Measurements from ENCODE around the gene ACSL1.

Gene ACSL1

GRCh38 chr4:184763150-184763780, 62.5 kb downstream of the ACSL1 start:
- no peak overlapping the region for H3K27ac ChIP-seq (ENCODE audit: low read depth, low read length)
- H3K4me3 ChIP-seq (ENCODE audit: low read depth in 1 of 2, low read length in 2 of 2): no peak overlapping the region
- H3K4me1 ChIP-seq (ENCODE audit: insufficient read depth, low read length): peaks cover 17% of the 10 kb centered on the region
- H3K27me3 ChIP-seq (ENCODE audit: control insufficient read depth in 1 of 2, insufficient read depth in 2 of 2, low read length in 2 of 2): no peaks in the 10 kb centered on the region
- H3K36me3 ChIP-seq (ENCODE audit: insufficient read depth, low read length): peaks cover 51% of the 10 kb centered on the region
- no peaks in the 10 kb centered on the region for H3K9me3 ChIP-seq (ENCODE audit: low read length)
- no peak overlapping the region for H3K9ac ChIP-seq (ENCODE audit: low read length)

- Histone ChIP-seq H3K9ac (ENCODE audit: low read length) (no peak overlapping the region), H3K36me3 (ENCODE audit: insufficient read depth, low read length) (peaks cover 44% of the 10 kb centered on the region), H3K27me3 (ENCODE audit: control insufficient read depth in 1 of 2, insufficient read depth in 2 of 2, low read length in 2 of 2) (no peaks in the 10 kb centered on the region), H3K4me3 (ENCODE audit: low read depth in 1 of 2, low read length in 2 of 2) (no peak overlapping the region), H3K4me1 (ENCODE audit: insufficient read depth, low read length) (peaks cover 17% of the 10 kb centered on the region), H3K27ac (ENCODE audit: low read depth, low read length) (no peak overlapping the region), H3K9me3 (ENCODE audit: low read length) (no peaks in the 10 kb centered on the region)
These were observed 63.7 kb downstream of the ACSL1 start for GRCh38 chr4:184762100-184762499.

GRCh38 chr4:184760681-184761080, 65.1 kb downstream of the ACSL1 start:
- H3K4me1 ChIP-seq (ENCODE audit: insufficient read depth, low read length): peaks cover 17% of the 10 kb centered on the region
- peaks cover 40% of the 10 kb centered on the region for H3K36me3 ChIP-seq (ENCODE audit: insufficient read depth, low read length)
- H3K9me3 ChIP-seq (ENCODE audit: low read length): no peaks in the 10 kb centered on the region
- H3K27me3 ChIP-seq (ENCODE audit: control insufficient read depth in 1 of 2, insufficient read depth in 2 of 2, low read length in 2 of 2): no peaks in the 10 kb centered on the region
- H3K4me3 ChIP-seq (ENCODE audit: low read depth in 1 of 2, low read length in 2 of 2): no peak overlapping the region
- no peak overlapping the region for H3K9ac ChIP-seq (ENCODE audit: low read length)
- H3K27ac ChIP-seq (ENCODE audit: low read depth, low read length): no peak overlapping the region

- H3K27ac ChIP-seq (ENCODE audit: low read depth, low read length): no peak overlapping the region
- peaks cover 5% of the 10 kb centered on the region for H3K4me1 ChIP-seq (ENCODE audit: insufficient read depth, low read length)
- peaks cover 23% of the 10 kb centered on the region for H3K36me3 ChIP-seq (ENCODE audit: insufficient read depth, low read length)
- no peaks in the 10 kb centered on the region for H3K27me3 ChIP-seq (ENCODE audit: control insufficient read depth in 1 of 2, insufficient read depth in 2 of 2, low read length in 2 of 2)
- no peak overlapping the region for H3K9ac ChIP-seq (ENCODE audit: low read length)
- H3K4me3 ChIP-seq (ENCODE audit: low read depth in 1 of 2, low read length in 2 of 2): no peak overlapping the region
- no peaks in the 10 kb centered on the region for H3K9me3 ChIP-seq (ENCODE audit: low read length)
These were observed 68.0 kb downstream of the ACSL1 start for GRCh38 chr4:184757810-184758209.

GRCh38 chr4:184756399-184756798, 69.4 kb downstream of the ACSL1 start:
- H3K4me1 ChIP-seq (ENCODE audit: insufficient read depth, low read length): no peaks in the 10 kb centered on the region
- no peak overlapping the region for H3K9ac ChIP-seq (ENCODE audit: low read length)
- no peaks in the 10 kb centered on the region for H3K27me3 ChIP-seq (ENCODE audit: control insufficient read depth in 1 of 2, insufficient read depth in 2 of 2, low read length in 2 of 2)
- H3K27ac ChIP-seq (ENCODE audit: low read depth, low read length): no peak overlapping the region
- H3K9me3 ChIP-seq (ENCODE audit: low read length): no peaks in the 10 kb centered on the region
- H3K4me3 ChIP-seq (ENCODE audit: low read depth in 1 of 2, low read length in 2 of 2): no peak overlapping the region
- H3K36me3 ChIP-seq (ENCODE audit: insufficient read depth, low read length): peaks cover 23% of the 10 kb centered on the region

- H3K27me3 ChIP-seq (ENCODE audit: control insufficient read depth in 1 of 2, insufficient read depth in 2 of 2, low read length in 2 of 2): no peaks in the 10 kb centered on the region
- no peak overlapping the region for H3K27ac ChIP-seq (ENCODE audit: low read depth, low read length)
- peaks cover 18% of the 10 kb centered on the region for H3K36me3 ChIP-seq (ENCODE audit: insufficient read depth, low read length)
- H3K4me3 ChIP-seq (ENCODE audit: low read depth in 1 of 2, low read length in 2 of 2): no peak overlapping the region
- no peaks in the 10 kb centered on the region for H3K4me1 ChIP-seq (ENCODE audit: insufficient read depth, low read length)
- H3K9ac ChIP-seq (ENCODE audit: low read length): no peak overlapping the region
- no peaks in the 10 kb centered on the region for H3K9me3 ChIP-seq (ENCODE audit: low read length)
These were observed 70.5 kb downstream of the ACSL1 start for GRCh38 chr4:184755278-184755677.

- Histone ChIP-seq H3K9me3 (ENCODE audit: low read length) (no peaks in the 10 kb centered on the region), H3K4me1 (ENCODE audit: insufficient read depth, low read length) (peaks cover under 1% of the 10 kb centered on the region), H3K27ac (ENCODE audit: low read depth, low read length) (no peak overlapping the region), H3K27me3 (ENCODE audit: control insufficient read depth in 1 of 2, insufficient read depth in 2 of 2, low read length in 2 of 2) (no peaks in the 10 kb centered on the region), H3K36me3 (ENCODE audit: insufficient read depth, low read length) (peaks cover 13% of the 10 kb centered on the region), H3K9ac (ENCODE audit: low read length) (no peak overlapping the region), H3K4me3 (ENCODE audit: low read depth in 1 of 2, low read length in 2 of 2) (no peak overlapping the region)
These were observed 73.1 kb downstream of the ACSL1 start for GRCh38 chr4:184752496-184753275.

GRCh38 chr4:184751585-184751956, 74.2 kb downstream of the ACSL1 start:
- Histone ChIP-seq H3K9ac (ENCODE audit: low read length) (no peak overlapping the region), H3K27ac (ENCODE audit: low read depth, low read length) (no peak overlapping the region), H3K4me1 (ENCODE audit: insufficient read depth, low read length) (peaks cover 12% of the 10 kb centered on the region), H3K36me3 (ENCODE audit: insufficient read depth, low read length) (peaks cover 4% of the 10 kb centered on the region), H3K4me3 (ENCODE audit: low read depth in 1 of 2, low read length in 2 of 2) (no peak overlapping the region), H3K9me3 (ENCODE audit: low read length) (no peaks in the 10 kb centered on the region), H3K27me3 (ENCODE audit: control insufficient read depth in 1 of 2, insufficient read depth in 2 of 2, low read length in 2 of 2) (no peaks in the 10 kb centered on the region)

GRCh38 chr4:184750926-184751584, 74.7 kb downstream of the ACSL1 start:
- no peaks in the 10 kb centered on the region for H3K9me3 ChIP-seq (ENCODE audit: low read length)
- H3K27ac ChIP-seq (ENCODE audit: low read depth, low read length): no peak overlapping the region
- H3K36me3 ChIP-seq (ENCODE audit: insufficient read depth, low read length): peaks cover 3% of the 10 kb centered on the region
- no peak overlapping the region for H3K4me3 ChIP-seq (ENCODE audit: low read depth in 1 of 2, low read length in 2 of 2)
- peaks cover 17% of the 10 kb centered on the region for H3K4me1 ChIP-seq (ENCODE audit: insufficient read depth, low read length)
- no peak overlapping the region for H3K9ac ChIP-seq (ENCODE audit: low read length)
- H3K27me3 ChIP-seq (ENCODE audit: control insufficient read depth in 1 of 2, insufficient read depth in 2 of 2, low read length in 2 of 2): no peaks in the 10 kb centered on the region

GRCh38 chr4:184748251-184748652, 77.5 kb downstream of the ACSL1 start:
- H3K9me3 ChIP-seq (ENCODE audit: low read length): no peaks in the 10 kb centered on the region
- peaks cover 25% of the 10 kb centered on the region for H3K4me1 ChIP-seq (ENCODE audit: insufficient read depth, low read length)
- H3K36me3 ChIP-seq (ENCODE audit: insufficient read depth, low read length): no peaks in the 10 kb centered on the region
- no peaks in the 10 kb centered on the region for H3K27me3 ChIP-seq (ENCODE audit: control insufficient read depth in 1 of 2, insufficient read depth in 2 of 2, low read length in 2 of 2)
- no peak overlapping the region for H3K4me3 ChIP-seq (ENCODE audit: low read depth in 1 of 2, low read length in 2 of 2)
- H3K9ac ChIP-seq (ENCODE audit: low read length): no peak overlapping the region
- no peak overlapping the region for H3K27ac ChIP-seq (ENCODE audit: low read depth, low read length)

- no peak overlapping the region for H3K27ac ChIP-seq (ENCODE audit: low read depth, low read length)
- peaks cover 25% of the 10 kb centered on the region for H3K4me1 ChIP-seq (ENCODE audit: insufficient read depth, low read length)
- no peak overlapping the region for H3K9ac ChIP-seq (ENCODE audit: low read length)
- no peaks in the 10 kb centered on the region for H3K36me3 ChIP-seq (ENCODE audit: insufficient read depth, low read length)
- no peaks in the 10 kb centered on the region for H3K9me3 ChIP-seq (ENCODE audit: low read length)
- H3K4me3 ChIP-seq (ENCODE audit: low read depth in 1 of 2, low read length in 2 of 2): no peak overlapping the region
- no peaks in the 10 kb centered on the region for H3K27me3 ChIP-seq (ENCODE audit: control insufficient read depth in 1 of 2, insufficient read depth in 2 of 2, low read length in 2 of 2)
These were observed 78.5 kb downstream of the ACSL1 start for GRCh38 chr4:184747034-184747830.
